Astrocyte (in vitro differentiated cells and primary cell): Measurements from ENCODE around the gene CRNN. TPM values are rescaled to one million over a fixed set of nuclear protein-coding genes. Genes with fewer than 3 reads are reported as not detected.

Experiments
- DNase-seq: peaks from one replicate; pipeline ENCODE4 v3.0.0-alpha.2; 2010; ENCODE audit warnings: low read depth
- FAIRE-seq: peaks from 2 replicates; lab custom pipeline; 2011; peaks lifted over from hg19 to GRCh38; lab: Jason Lieb, UNC
- H2AFZ ChIP-seq: 2 replicates; pipeline ENCODE4 v1.6.0; 2012; ENCODE audit warnings: low read depth, low read length, inconsistent platforms
- H3K27ac ChIP-seq: 2 replicates; pipeline ENCODE4 v1.5.1; 2011; ENCODE audit warnings: low read depth, low read length, inconsistent platforms
- H3K27me3 ChIP-seq: 2 replicates; pipeline ENCODE4 v1.6.0; 2011; ENCODE audit warnings: low read length, inconsistent platforms; ENCODE audit not compliant: insufficient read depth
- H3K36me3 ChIP-seq: 2 replicates; pipeline ENCODE4 v1.5.1; 2011; ENCODE audit warnings: low read length, inconsistent platforms; ENCODE audit not compliant: insufficient read depth
- H3K4me1 ChIP-seq: 2 replicates; pipeline ENCODE4 v1.5.1; 2011; ENCODE audit warnings: low read length, inconsistent platforms; ENCODE audit not compliant: insufficient read depth
- H3K4me2 ChIP-seq: 2 replicates; pipeline ENCODE4 v1.6.0; 2012; ENCODE audit warnings: low read length, inconsistent platforms
- H3K4me3 ChIP-seq: 2 replicates; pipeline ENCODE4 v1.5.1; 2011; ENCODE audit warnings: low read depth, mild to moderate bottlenecking, low read length, inconsistent platforms; ENCODE audit not compliant: insufficient read depth
- H3K79me2 ChIP-seq: 2 replicates; pipeline ENCODE4 v1.6.0; 2012; ENCODE audit warnings: mild to moderate bottlenecking, low read length, inconsistent platforms; ENCODE audit not compliant: insufficient read depth
- H3K9ac ChIP-seq: 2 replicates; pipeline ENCODE4 v1.6.0; 2012; ENCODE audit warnings: mild to moderate bottlenecking, low read length, inconsistent platforms
- H3K9me3 ChIP-seq: 2 replicates; pipeline ENCODE4 v1.5.1; 2012; ENCODE audit warnings: low read depth, mild to moderate bottlenecking, low read length, inconsistent platforms; ENCODE audit not compliant: insufficient read depth
- H4K20me1 ChIP-seq: 2 replicates; pipeline ENCODE4 v1.6.0; 2012; ENCODE audit warnings: low read length, inconsistent platforms; ENCODE audit not compliant: insufficient read depth
- H3K27ac Mint-ChIP-seq: one replicate; pipeline ENCODE4 v1.8.0; 2021; ENCODE audit warnings: mild to moderate bottlenecking, mixed read lengths; ENCODE audit not compliant: unreplicated experiment
- H3K27me3 Mint-ChIP-seq: one replicate; pipeline ENCODE4 v1.8.0; 2021; ENCODE audit warnings: low read depth, mixed read lengths; ENCODE audit not compliant: unreplicated experiment
- H3K36me3 Mint-ChIP-seq: one replicate; pipeline ENCODE4 v1.8.0; 2021; ENCODE audit warnings: low read depth, mixed read lengths; ENCODE audit not compliant: unreplicated experiment
- H3K4me1 Mint-ChIP-seq: one replicate; pipeline ENCODE4 v1.8.0; 2021; ENCODE audit warnings: low read depth, mixed read lengths; ENCODE audit not compliant: unreplicated experiment
- H3K4me3 Mint-ChIP-seq: one replicate; pipeline ENCODE4 v1.8.0; 2021; ENCODE audit warnings: mild to moderate bottlenecking, moderate library complexity, mixed read lengths; ENCODE audit not compliant: unreplicated experiment
- H3K9me3 Mint-ChIP-seq: one replicate; pipeline ENCODE4 v1.8.0; 2021; ENCODE audit warnings: mild to moderate bottlenecking, mixed read lengths; ENCODE audit not compliant: unreplicated experiment
- CTCF ChIP-seq: IDR thresholded peaks from 2 replicates; pipeline ENCODE4 v1.5.1; 2011; ENCODE audit warnings: low read depth, mild to moderate bottlenecking, inconsistent platforms, low read length, moderate library complexity; ENCODE audit not compliant: insufficient read depth
- EZH2 ChIP-seq: IDR thresholded peaks from 2 replicates; pipeline ENCODE4 v1.6.1; 2012; ENCODE audit warnings: mild to moderate bottlenecking, low read length, inconsistent platforms; ENCODE audit not compliant: insufficient read depth
- total RNA-seq: library from RNA; stranded (reverse); gene quantifications from 2 replicates; pipeline ENCODE4 v1.2.1, GENCODE V29; 2021

Gene CRNN
- total RNA-seq, 1 donor from 2014 or later, result not detected

- no peaks in the 10 kb centered on the region for H3K36me3 ChIP-seq
- Mint-ChIP-seq H3K4me3 (no peak overlapping the region), H3K27me3 (peaks cover 15% of the 10 kb centered on the region), H3K36me3 (no peaks in the 10 kb centered on the region), H3K4me1 (peaks cover 11% of the 10 kb centered on the region), H3K9me3 (peaks cover 4% of the 10 kb centered on the region), H3K27ac (peak overlapping the region; percentile 99)
- H3K4me3 ChIP-seq, result no peak overlapping the region
- DNase-seq (no peak), FAIRE-seq (no peak)
- H3K4me1 ChIP-seq, result no peaks in the 10 kb centered on the region
- TF ChIP-seq CTCF (no peak), EZH2 (no peak)
- no peaks in the 10 kb centered on the region for H3K79me2 ChIP-seq
- no peak overlapping the region for H3K4me2 ChIP-seq
- H3K27me3 ChIP-seq, result no peaks in the 10 kb centered on the region
- H3K9me3 ChIP-seq, result no peaks in the 10 kb centered on the region
- no peak overlapping the region for H3K9ac ChIP-seq
- no peaks in the 10 kb centered on the region for H4K20me1 ChIP-seq
- no peak overlapping the region for H3K27ac ChIP-seq
- H2AFZ ChIP-seq, result no peak overlapping the region
Measured at GRCh38 chr1:152411134-152411533, 2.9 kb downstream of the CRNN start.

- Mint-ChIP-seq H3K9me3 (peaks cover 4% of the 10 kb centered on the region), H3K36me3 (no peaks in the 10 kb centered on the region), H3K4me3 (no peak overlapping the region), H3K27me3 (peaks cover 10% of the 10 kb centered on the region), H3K4me1 (peaks cover 11% of the 10 kb centered on the region), H3K27ac (peak overlapping the region; percentile 99)
- no peak overlapping the region for H2AFZ ChIP-seq
- H3K36me3 ChIP-seq, result no peaks in the 10 kb centered on the region
- no peaks in the 10 kb centered on the region for H3K9me3 ChIP-seq
- H3K4me3 ChIP-seq, result no peak overlapping the region
- H3K9ac ChIP-seq, result no peak overlapping the region
- no peak for FAIRE-seq
- H3K27ac ChIP-seq, result no peak overlapping the region
- DNase-seq, result peak; percentile 22
- no peaks in the 10 kb centered on the region for H4K20me1 ChIP-seq
- no peaks in the 10 kb centered on the region for H3K4me1 ChIP-seq
- no peaks in the 10 kb centered on the region for H3K79me2 ChIP-seq
- TF ChIP-seq CTCF (no peak), EZH2 (no peak)
- no peak overlapping the region for H3K4me2 ChIP-seq
- H3K27me3 ChIP-seq, result no peaks in the 10 kb centered on the region
Measured at GRCh38 chr1:152410599-152410998, 3.5 kb downstream of the CRNN start.

GRCh38 chr1:152410028-152410427 lies 4.0 kb downstream of the CRNN start:
- H3K27me3 ChIP-seq, result no peaks in the 10 kb centered on the region
- Mint-ChIP-seq H3K27ac (peak overlapping the region; percentile 99), H3K4me3 (no peak overlapping the region), H3K4me1 (peaks cover 11% of the 10 kb centered on the region), H3K27me3 (peaks cover 8% of the 10 kb centered on the region), H3K36me3 (no peaks in the 10 kb centered on the region), H3K9me3 (peaks cover 4% of the 10 kb centered on the region)
- no peaks in the 10 kb centered on the region for H4K20me1 ChIP-seq
- no peaks in the 10 kb centered on the region for H3K36me3 ChIP-seq
- no peak overlapping the region for H3K4me3 ChIP-seq
- TF ChIP-seq CTCF, result no peak
- TF ChIP-seq EZH2, result no peak
- H2AFZ ChIP-seq, result no peak overlapping the region
- no peaks in the 10 kb centered on the region for H3K4me1 ChIP-seq
- FAIRE-seq (no peak), DNase-seq (no peak)
- no peaks in the 10 kb centered on the region for H3K79me2 ChIP-seq
- no peak overlapping the region for H3K9ac ChIP-seq
- no peaks in the 10 kb centered on the region for H3K9me3 ChIP-seq
- no peak overlapping the region for H3K27ac ChIP-seq
- H3K4me2 ChIP-seq, result no peak overlapping the region
